BLaER1 treated with 17β-estradiol and CSF1 and Interleukin-3, amounts not matched to agents 10 nM and 100 nM (cell line): ENCODE measurements around the gene CRB2.
"Not testable (repeated sequence)": the region's sequence is repeated elsewhere in the genome, so short reads cannot be mapped to it uniquely, and the experiment has no call there.

ENCODE experiments used
- H3K27ac ChIP-seq, 11 experiments: shearing (Covaris generic); formaldehyde crosslinking; 2 replicates each; pipeline ENCODE4 v1.8.1; 2022
- H3K27me3 ChIP-seq, 11 experiments: shearing (Covaris generic); formaldehyde crosslinking; 2 replicates each; pipeline ENCODE4 v1.8.1; 2022
- H3K36me3 ChIP-seq, 11 experiments: shearing (Covaris generic); formaldehyde crosslinking; 2 replicates each; pipeline ENCODE4 v1.8.1; 2022
- H3K4me1 ChIP-seq, 10 experiments: shearing (Covaris generic); formaldehyde crosslinking; 2 replicates each; pipeline ENCODE4 v1.8.1; 2022
- H3K4me2 ChIP-seq, 11 experiments: shearing (Covaris generic); formaldehyde crosslinking; 2 replicates each; pipeline ENCODE4 v1.8.1; 2022
- H3K4me3 ChIP-seq, 10 experiments: shearing (Covaris generic); formaldehyde crosslinking; 2 replicates each; pipeline ENCODE4 v1.8.1; 2022
- H3K9ac ChIP-seq, 11 experiments: shearing (Covaris generic); formaldehyde crosslinking; 2 replicates each; pipeline ENCODE4 v1.8.1; 2022
- H3K9me3 ChIP-seq, 11 experiments: shearing (Covaris generic); formaldehyde crosslinking; replicated peaks in 1 of 11; 2 replicates each; pipeline ENCODE4 v1.8.1; 2022
- H4K20me1 ChIP-seq, 11 experiments: shearing (Covaris generic); formaldehyde crosslinking; 2 replicates each; pipeline ENCODE4 v1.8.1; 2022
- Cebpa-rat ChIP-seq, 11 experiments: shearing (Covaris generic); IDR thresholded peaks; 2 replicates each; pipeline ENCODE4 v1.8.1; 2022

CRB2 gene

DNA sequence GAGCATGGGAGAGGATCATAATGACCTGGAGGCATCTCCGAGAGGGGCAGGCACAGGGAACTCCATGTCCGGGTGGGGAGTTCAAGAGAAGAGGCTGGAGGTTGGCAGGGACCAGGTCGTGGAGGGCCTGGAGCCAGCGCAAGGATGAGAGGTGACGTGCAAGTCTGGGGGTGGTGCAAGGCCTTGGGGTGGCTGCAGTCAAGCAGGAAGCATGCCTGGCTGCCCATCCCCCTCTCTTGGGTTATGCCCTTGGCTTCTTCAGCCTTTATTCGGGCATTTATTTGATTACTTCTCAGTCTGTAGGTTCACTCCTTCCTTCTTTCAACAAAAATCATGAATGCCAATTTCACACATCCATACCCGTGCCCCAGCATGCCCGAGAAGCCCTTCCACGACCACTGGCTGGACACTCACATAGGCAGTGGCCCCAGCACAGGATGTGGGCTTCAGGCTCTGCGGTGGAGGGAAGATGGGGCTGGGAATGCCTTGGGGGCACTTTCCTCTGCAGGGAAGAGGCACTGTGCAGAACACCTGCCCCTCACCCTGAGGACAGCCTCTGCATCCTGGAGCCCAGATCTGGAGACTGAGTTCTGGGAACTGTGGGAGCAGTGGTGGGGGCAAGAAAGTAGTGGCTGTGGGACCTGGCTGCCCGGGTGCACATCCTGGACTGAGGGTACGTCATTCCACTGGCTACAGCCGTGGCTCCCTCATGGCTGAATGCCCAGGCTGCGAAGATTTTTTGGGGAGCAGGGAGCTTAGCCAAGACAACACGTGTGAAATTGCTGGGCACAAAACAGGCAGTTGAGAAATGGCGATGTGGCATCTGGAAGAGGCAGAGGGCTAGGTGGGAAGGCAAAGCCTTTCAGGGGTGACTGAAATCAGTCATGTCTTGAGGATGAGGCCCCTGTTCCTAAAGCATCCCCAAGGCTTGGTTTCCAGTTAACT, 38.6 kb downstream of the CRB2 start:
- Histone ChIP-seq H3K27me3 (no peaks in the 10 kb centered on the region), H3K9ac (peak overlapping the region in 4 of 11 experiments; percentile 16 to 39 (median 29); a peak in 3 of 22 replicates), H3K9me3 (peaks cover 0 to 12% (median 7%) of the 10 kb centered on the region in 11 experiments; a peak in 15 of 22 replicates), H3K4me3 (no peak overlapping the region), H3K27ac (peak overlapping the region in 5 of 11 experiments; percentile 0 to 47 (median 16); a peak in 5 of 22 replicates), H4K20me1 (peaks cover 0 to 39% (median 0%) of the 10 kb centered on the region in 11 experiments; a peak in 5 of 22 replicates), H3K36me3 (peaks cover 0 to 19% (median 5%) of the 10 kb centered on the region in 11 experiments; a peak in 9 of 22 replicates), H3K4me2 (peak overlapping the region in 8 of 11 experiments; percentile 43 to 71 (median 64); a peak in 15 of 22 replicates), H3K4me1 (peaks cover 10 to 31% (median 27%) of the 10 kb centered on the region in 10 experiments; a peak in 19 of 20 replicates)
- TF ChIP-seq Cebpa-rat (IDR thresholded peaks at IDR 0.05), result no peak

GRCh38 chr9:123395276-123395688, 39.3 kb downstream of the CRB2 start:
- Histone ChIP-seq H4K20me1 (peaks cover 0 to 32% (median 0%) of the 10 kb centered on the region in 11 experiments; a peak in 5 of 22 replicates), H3K36me3 (peaks cover 0 to 26% (median 8%) of the 10 kb centered on the region in 11 experiments; a peak in 12 of 22 replicates), H3K27ac (peak overlapping the region in 5 of 11 experiments; percentile 0 to 47 (median 16); a peak in 4 of 22 replicates), H3K9me3 (peaks cover 0 to 12% (median 7%) of the 10 kb centered on the region in 11 experiments; a peak in 15 of 22 replicates), H3K4me2 (peak overlapping the region in 8 of 11 experiments; percentile 43 to 71 (median 64); a peak in 16 of 22 replicates), H3K4me1 (peaks cover 6 to 26% (median 23%) of the 10 kb centered on the region in 10 experiments; a peak in 19 of 20 replicates), H3K27me3 (no peaks in the 10 kb centered on the region), H3K9ac (peak overlapping the region in 5 of 11 experiments; percentile 13 to 39 (median 24); a peak in 2 of 22 replicates), H3K4me3 (no peak overlapping the region)
- TF ChIP-seq Cebpa-rat (IDR thresholded peaks at IDR 0.05), result no peak

DNA sequence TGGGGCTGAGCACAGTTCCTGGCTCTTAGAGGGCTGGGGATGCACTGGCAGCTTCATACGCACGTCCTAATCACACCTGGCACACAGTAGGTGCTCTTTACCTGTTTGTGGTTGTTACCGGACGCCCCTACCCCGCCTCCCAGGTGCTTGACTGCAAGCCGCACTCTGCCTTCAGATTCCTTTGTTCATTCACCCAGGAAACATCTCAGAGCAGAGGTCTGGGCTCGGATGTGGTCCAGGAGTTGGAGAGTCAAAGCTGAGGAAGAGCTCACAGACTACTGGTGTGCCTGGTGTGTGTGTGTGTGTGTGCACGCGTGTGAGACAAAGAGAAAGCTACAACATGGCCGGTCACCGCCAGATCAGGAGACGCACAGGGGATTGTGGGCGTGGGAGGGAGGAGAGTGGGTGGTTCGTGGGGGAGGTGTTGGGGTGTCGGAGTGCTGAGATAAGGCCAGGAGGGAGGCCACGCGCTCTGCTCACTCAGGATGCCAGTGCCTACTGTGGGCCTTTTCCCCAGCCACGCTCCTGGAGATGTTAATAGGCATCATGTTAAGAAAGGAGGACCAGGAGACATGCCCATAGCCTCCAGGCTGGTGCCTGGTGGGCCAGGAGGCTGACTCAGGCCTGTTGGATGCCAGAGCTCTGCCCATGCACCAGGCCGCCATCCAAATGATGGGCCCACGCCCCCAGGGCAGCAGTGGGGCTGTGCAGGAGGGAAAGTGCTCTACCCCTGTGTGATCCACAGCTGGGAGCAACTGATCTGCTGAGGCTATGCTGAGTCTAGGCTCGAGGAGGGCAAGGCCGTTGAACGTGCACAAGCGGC, 39.9 kb downstream of the CRB2 start:
- Histone ChIP-seq H3K9me3 (peaks cover 0 to 12% (median 7%) of the 10 kb centered on the region in 11 experiments; a peak in 15 of 22 replicates), H3K27me3 (no peaks in the 10 kb centered on the region), H3K27ac (peak overlapping the region in 5 of 11 experiments; percentile 0 to 47 (median 16); a peak in 4 of 22 replicates), H3K9ac (0 out of 22 replicates have a peak overlapping the region, but pooled peaks of 4 of the 11 experiments have one; percentile 13 to 39 (median 20)), H3K4me1 (peaks cover 0 to 26% (median 23%) of the 10 kb centered on the region in 10 experiments; a peak in 17 of 20 replicates), H3K36me3 (peaks cover 0 to 32% (median 14%) of the 10 kb centered on the region in 11 experiments; a peak in 12 of 22 replicates), H3K4me2 (peak overlapping the region in 8 of 11 experiments; percentile 43 to 71 (median 64); a peak in 16 of 22 replicates), H4K20me1 (peaks cover 0 to 26% (median 0%) of the 10 kb centered on the region in 11 experiments; a peak in 5 of 22 replicates), H3K4me3 (no peak overlapping the region)
- TF ChIP-seq Cebpa-rat (IDR thresholded peaks at IDR 0.05), result no peak

GRCh38 chr9:123397975-123398374, 42.0 kb downstream of the CRB2 start:
- no peak overlapping the region for H3K4me2 ChIP-seq

GRCh38 chr9:123398938-123399337, 42.9 kb downstream of the CRB2 start:
- peaks cover 0 to 48% (median 4%) of the 10 kb centered on the region in 11 experiments; a peak in 8 of 22 replicates for H4K20me1 ChIP-seq
- H3K9me3 ChIP-seq, H3K27me3 ChIP-seq, H3K4me3 ChIP-seq, H3K4me2 ChIP-seq, H3K9ac ChIP-seq, H3K27ac ChIP-seq: not testable (repeated sequence)
- peaks cover 0 to 63% (median 9%) of the 10 kb centered on the region in 11 experiments; a peak in 13 of 22 replicates for H3K36me3 ChIP-seq
- H3K4me1 ChIP-seq, result peaks cover 0 to 26% (median 23%) of the 10 kb centered on the region in 10 experiments; a peak in 17 of 20 replicates

More at GRCh38 chr9:123397975-123398374, 42.0 kb downstream of the CRB2 start:
- H3K27ac ChIP-seq, result no peak overlapping the region
- H4K20me1 ChIP-seq, result peaks cover 0 to 38% (median 4%) of the 10 kb centered on the region in 11 experiments; a peak in 8 of 22 replicates
- H3K27me3 ChIP-seq, result no peaks in the 10 kb centered on the region
- H3K9ac ChIP-seq, result no peak overlapping the region
- H3K4me1 ChIP-seq, result peaks cover 0 to 26% (median 23%) of the 10 kb centered on the region in 10 experiments; a peak in 17 of 20 replicates
- H3K4me3 ChIP-seq, result no peak overlapping the region
- peaks cover 0 to 10% (median 5%) of the 10 kb centered on the region in 11 experiments; a peak in 15 of 22 replicates for H3K9me3 ChIP-seq
- peaks cover 0 to 53% (median 10%) of the 10 kb centered on the region in 11 experiments; a peak in 12 of 22 replicates for H3K36me3 ChIP-seq
- no peak for TF ChIP-seq Cebpa-rat (IDR thresholded peaks at IDR 0.05)

DNA sequence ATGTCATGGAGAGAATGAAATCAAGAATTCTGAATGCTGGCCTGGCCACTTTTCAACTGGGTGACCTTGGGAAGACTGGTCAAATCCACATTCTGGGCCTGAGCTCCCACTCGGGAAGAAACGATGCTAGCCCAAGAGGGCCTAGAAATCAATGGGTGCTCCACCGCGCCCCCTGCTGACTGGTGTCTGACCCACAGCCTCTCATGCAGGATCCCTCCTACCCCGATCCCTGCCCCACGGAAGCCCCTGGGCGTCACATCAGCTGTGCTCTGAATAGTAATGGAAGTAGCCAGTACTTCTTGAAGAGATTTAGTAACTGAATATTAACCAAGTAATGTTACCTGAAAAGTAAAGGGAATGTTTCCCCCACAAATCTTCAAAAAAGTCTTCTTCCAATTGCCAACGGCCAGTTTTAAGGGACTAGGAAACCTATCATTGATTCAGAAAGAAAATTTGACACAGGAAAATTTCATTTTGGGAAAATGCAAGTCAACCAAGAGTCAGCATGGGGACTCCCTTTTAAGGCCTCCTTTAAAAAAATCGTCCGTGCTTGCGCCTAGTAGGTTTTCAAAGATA, 43.9 kb downstream of the CRB2 start:
- H3K4me1 ChIP-seq, result peaks cover 0 to 17% (median 15%) of the 10 kb centered on the region in 10 experiments; a peak in 17 of 20 replicates
- H3K9ac ChIP-seq, result no peak overlapping the region
- H3K27me3 ChIP-seq, result no peaks in the 10 kb centered on the region

GRCh38 chr9:123400926-123401503, 45.0 kb downstream of the CRB2 start:
- Histone ChIP-seq H3K4me2 (no peak overlapping the region), H3K9me3 (no peaks in the 10 kb centered on the region), H3K9ac (no peak overlapping the region), H3K4me1 (peaks cover 0 to 8% (median 6%) of the 10 kb centered on the region in 10 experiments; a peak in 17 of 20 replicates), H3K36me3 (peaks cover 0 to 63% (median 9%) of the 10 kb centered on the region in 11 experiments; a peak in 13 of 22 replicates), H3K27me3 (no peaks in the 10 kb centered on the region), H3K27ac (no peak overlapping the region), H4K20me1 (peaks cover 0 to 38% (median 6%) of the 10 kb centered on the region in 11 experiments; a peak in 8 of 22 replicates), H3K4me3 (no peak overlapping the region)
- TF ChIP-seq Cebpa-rat (IDR thresholded peaks at IDR 0.05), result no peak

More for the DNA sequence above, 43.9 kb downstream of the CRB2 start:
- no peak overlapping the region for H3K4me3 ChIP-seq
- no peak for TF ChIP-seq Cebpa-rat (IDR thresholded peaks at IDR 0.05)
- no peaks in the 10 kb centered on the region for H3K9me3 ChIP-seq
- peaks cover 0 to 48% (median 6%) of the 10 kb centered on the region in 11 experiments; a peak in 8 of 22 replicates for H4K20me1 ChIP-seq
- H3K36me3 ChIP-seq, result peaks cover 0 to 63% (median 9%) of the 10 kb centered on the region in 11 experiments; a peak in 13 of 22 replicates
- no peak overlapping the region for H3K4me2 ChIP-seq
- no peak overlapping the region for H3K27ac ChIP-seq
